A673 (cell line): ENCODE results near the gene S100A7A. TPM values are rescaled to one million over a fixed set of nuclear protein-coding genes. Genes with fewer than 3 reads are reported as not detected.
"Not testable (repeated sequence)": the region's sequence is repeated elsewhere in the genome, so short reads cannot be mapped to it uniquely, and the experiment has no call there.

ENCODE experiments used
- BruUV-seq: library from RNA; stranded (reverse); fragments of 400-500 nt; replicated peaks from 2 replicates; lab custom pipeline; 2021; lab: Mats Ljungman, UMichigan
- CTCF ChIA-PET: fragments of 300-600 bp; sonication (Branson Sonifier 250); formaldehyde crosslinking; loops from one replicate; lab custom pipeline; 2022; ENCODE audit warnings: antibody characterized with exemption; lab: Charles Lee
- POLR2A ChIA-PET: fragments of 300-600 bp; sonication (Branson Sonifier 250); formaldehyde crosslinking; loops from one replicate; lab custom pipeline; 2022; ENCODE audit warnings: antibody characterized with exemption; ENCODE audit not compliant: low non-redundant PET; lab: Charles Lee
- DNase-seq: peaks from one replicate; pipeline ENCODE4 v3.0.0-alpha.2; 2015; ENCODE audit warnings: low spot score
- H3K27ac ChIP-seq: fragments of 200-600 bp; sonication (generic); 2 replicates; pipeline ENCODE4 v1.5.1; 2016; ENCODE audit warnings: mixed run types, low read depth, mild to moderate bottlenecking, mixed read lengths, antibody characterized with exemption, low read length; ENCODE audit not compliant: poor library complexity, severe bottlenecking
- H3K27me3 ChIP-seq: fragments of 200-600 bp; sonication (generic); replicated peaks from 2 replicates; pipeline ENCODE4 v1.6.1; 2017; ENCODE audit warnings: mixed run types, low read depth, mild to moderate bottlenecking, mixed read lengths, antibody characterized with exemption, low read length; ENCODE audit not compliant: insufficient read depth, poor library complexity
- H3K36me3 ChIP-seq: fragments of 200-600 bp; sonication (generic); 2 replicates; pipeline ENCODE4 v1.6.1; 2016; ENCODE audit warnings: mixed run types, mild to moderate bottlenecking, mixed read lengths, antibody characterized with exemption, low read length; ENCODE audit not compliant: insufficient read depth, poor library complexity, severe bottlenecking
- H3K4me1 ChIP-seq: fragments of 200-600 bp; sonication (generic); 2 replicates; pipeline ENCODE4 v1.6.1; 2017; ENCODE audit warnings: mixed run types, mild to moderate bottlenecking, mixed read lengths, antibody characterized with exemption, low read length; ENCODE audit not compliant: insufficient read depth, poor library complexity, severe bottlenecking
- H3K4me3 ChIP-seq: fragments of 200-600 bp; sonication (generic); 2 replicates; pipeline ENCODE4 v1.5.1; 2016; ENCODE audit warnings: low read depth, mixed run types, mild to moderate bottlenecking, mixed read lengths, low read length; ENCODE audit not compliant: poor library complexity, severe bottlenecking
- H3K9me3 ChIP-seq: fragments of 200-600 bp; sonication (generic); 2 replicates; pipeline ENCODE4 v1.6.1; 2016; ENCODE audit warnings: mixed run types, low read depth, mild to moderate bottlenecking, mixed read lengths, antibody characterized with exemption, low read length; ENCODE audit not compliant: poor library complexity, severe bottlenecking
- EZH2 ChIP-seq: fragments of 200-600 bp; sonication (generic); IDR thresholded peaks from 2 replicates; pipeline ENCODE4 v1.6.1; 2017; ENCODE audit warnings: borderline replicate concordance, low read depth, mild to moderate bottlenecking, mixed read lengths, antibody characterized with exemption, low read length; ENCODE audit not compliant: poor library complexity, severe bottlenecking
- intact Hi-C: fragments of 100-400 bp; cut with micrococcal nuclease; formaldehyde crosslinking; loops from one replicate; pipeline ENCODE4 v1.10.0; 2022; ENCODE audit not compliant: unreplicated experiment
- total RNA-seq: library from RNA; stranded (reverse); gene quantifications from 2 replicates; pipeline ENCODE4 v1.2.3, GENCODE V29; 2021
- TF ChIP-seq, protein P1 (sequence below): fragments of 300-800, 200-600 bp; sonication (generic); conservative IDR thresholded peaks from 2 replicates; pipeline ENCODE4 v1.5.1; 2017; ENCODE audit warnings: low read depth, mild to moderate bottlenecking, antibody characterized with exemption, low read length, moderate library complexity, mixed read lengths

Gene S100A7A
- total RNA-seq, 1 experiment from 2014 or later, result not detected

DNA sequence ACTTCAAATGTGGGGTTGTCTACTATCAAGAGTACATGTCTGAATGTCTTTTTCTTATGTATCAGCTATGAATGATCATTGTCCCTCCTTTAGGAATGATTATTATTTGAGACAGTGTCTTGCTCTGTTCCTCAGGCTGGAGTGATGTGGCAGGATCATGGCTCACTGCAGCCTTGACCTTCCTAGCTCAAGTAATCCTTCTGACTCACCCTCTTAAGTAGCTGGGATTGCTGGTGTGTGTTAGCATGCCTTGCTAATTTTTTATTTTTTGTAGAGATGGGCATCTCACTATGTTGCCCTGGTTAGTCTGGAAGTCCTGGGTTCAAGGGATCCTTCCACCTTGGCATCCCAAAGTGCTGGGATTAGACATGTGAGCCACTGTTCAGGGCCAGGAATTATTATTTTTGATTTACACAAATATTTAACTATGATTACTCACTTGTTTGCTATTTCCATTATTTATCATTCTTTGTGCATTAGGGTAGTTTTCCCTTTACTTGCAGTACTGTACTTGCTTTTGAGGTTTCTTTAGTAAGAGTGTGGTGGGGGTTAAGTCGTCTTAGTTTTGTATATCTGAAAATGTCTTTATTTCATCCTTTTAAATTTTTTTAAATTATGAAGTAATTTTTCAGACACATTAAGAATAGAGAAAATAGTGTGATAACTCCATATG is 31.3 kb downstream of the S100A7A start:
- CTCF ChIA-PET, result no interaction called here

DNA sequence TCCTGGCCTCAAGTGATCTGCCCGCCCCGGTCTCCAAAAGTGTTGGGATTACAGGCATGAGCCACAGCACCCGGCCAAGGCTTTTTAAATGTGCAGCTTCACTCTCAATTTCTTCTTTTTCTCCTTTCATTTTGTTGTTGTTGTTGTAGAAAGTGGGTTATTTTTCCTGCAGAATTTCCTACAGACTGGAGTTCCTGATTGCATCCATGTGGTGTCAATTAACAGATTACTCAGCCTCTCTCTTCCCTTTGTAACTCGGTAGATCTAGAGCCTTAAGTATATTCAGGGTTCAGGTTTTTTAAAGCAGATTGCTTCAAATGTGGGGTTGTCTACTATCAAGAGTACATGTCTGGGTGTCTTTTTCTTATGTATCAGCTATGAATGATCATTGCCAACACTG is 32.5 kb downstream of the S100A7A start:
- BruUV-seq, intact Hi-C loops, H3K27ac ChIP-seq, DNase-seq, H3K9me3 ChIP-seq, H3K36me3 ChIP-seq, CTCF ChIA-PET, H3K4me1 ChIP-seq, POLR2A ChIA-PET, H3K4me3 ChIP-seq: not testable (repeated sequence)
- H3K27me3 ChIP-seq, result peaks cover 68% of the 10 kb centered on the region

More for the DNA sequence above, 31.3 kb downstream of the S100A7A start:
- BruUV-seq, result no TSS peak
- Histone ChIP-seq H3K27me3 (peaks cover 69% of the 10 kb centered on the region), H3K4me3 (no peak overlapping the region), H3K27ac (no peak overlapping the region), H3K36me3 (no peaks in the 10 kb centered on the region), H3K9me3 (no peaks in the 10 kb centered on the region), H3K4me1 (no peaks in the 10 kb centered on the region)
- DNase-seq, result no peak
- intact Hi-C loops, result no loop called here
- TF ChIP-seq EZH2, result no peak
- TF ChIP-seq, protein P1, sequence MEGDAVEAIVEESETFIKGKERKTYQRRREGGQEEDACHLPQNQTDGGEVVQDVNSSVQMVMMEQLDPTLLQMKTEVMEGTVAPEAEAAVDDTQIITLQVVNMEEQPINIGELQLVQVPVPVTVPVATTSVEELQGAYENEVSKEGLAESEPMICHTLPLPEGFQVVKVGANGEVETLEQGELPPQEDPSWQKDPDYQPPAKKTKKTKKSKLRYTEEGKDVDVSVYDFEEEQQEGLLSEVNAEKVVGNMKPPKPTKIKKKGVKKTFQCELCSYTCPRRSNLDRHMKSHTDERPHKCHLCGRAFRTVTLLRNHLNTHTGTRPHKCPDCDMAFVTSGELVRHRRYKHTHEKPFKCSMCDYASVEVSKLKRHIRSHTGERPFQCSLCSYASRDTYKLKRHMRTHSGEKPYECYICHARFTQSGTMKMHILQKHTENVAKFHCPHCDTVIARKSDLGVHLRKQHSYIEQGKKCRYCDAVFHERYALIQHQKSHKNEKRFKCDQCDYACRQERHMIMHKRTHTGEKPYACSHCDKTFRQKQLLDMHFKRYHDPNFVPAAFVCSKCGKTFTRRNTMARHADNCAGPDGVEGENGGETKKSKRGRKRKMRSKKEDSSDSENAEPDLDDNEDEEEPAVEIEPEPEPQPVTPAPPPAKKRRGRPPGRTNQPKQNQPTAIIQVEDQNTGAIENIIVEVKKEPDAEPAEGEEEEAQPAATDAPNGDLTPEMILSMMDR, result no peak
- POLR2A ChIA-PET, result no interaction called here

DNA sequence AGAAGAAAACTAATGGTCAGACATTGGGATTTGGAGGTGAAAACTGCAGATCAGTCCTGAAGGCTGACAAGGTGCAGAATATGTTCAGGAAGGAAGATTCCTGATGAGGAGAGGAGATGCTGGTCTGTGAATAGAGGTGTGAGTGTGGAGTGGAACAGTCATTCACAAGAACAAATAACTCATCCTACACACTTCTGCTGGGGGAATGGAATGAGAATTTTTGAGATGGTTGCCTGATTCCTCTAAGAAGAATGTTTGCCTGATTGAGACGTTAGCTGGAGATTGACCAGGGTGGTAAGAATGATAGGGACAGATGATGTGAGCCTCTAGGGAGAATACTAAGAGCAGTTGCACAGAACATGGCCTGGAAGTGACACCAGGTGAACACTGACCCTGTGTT is 40.1 kb downstream of the S100A7A start:
- TF ChIP-seq EZH2, result no peak
- TF ChIP-seq, protein P1, result no peak
- ChIA-PET CTCF (no interaction called here), POLR2A (no interaction called here)
- BruUV-seq, result no TSS peak
- Histone ChIP-seq H3K4me3 (no peak overlapping the region), H3K27ac (no peak overlapping the region), H3K36me3 (no peaks in the 10 kb centered on the region), H3K9me3 (no peaks in the 10 kb centered on the region), H3K27me3 (peaks cover 52% of the 10 kb centered on the region), H3K4me1 (no peaks in the 10 kb centered on the region)
- intact Hi-C loops, result no loop called here
- DNase-seq, result no peak

DNA sequence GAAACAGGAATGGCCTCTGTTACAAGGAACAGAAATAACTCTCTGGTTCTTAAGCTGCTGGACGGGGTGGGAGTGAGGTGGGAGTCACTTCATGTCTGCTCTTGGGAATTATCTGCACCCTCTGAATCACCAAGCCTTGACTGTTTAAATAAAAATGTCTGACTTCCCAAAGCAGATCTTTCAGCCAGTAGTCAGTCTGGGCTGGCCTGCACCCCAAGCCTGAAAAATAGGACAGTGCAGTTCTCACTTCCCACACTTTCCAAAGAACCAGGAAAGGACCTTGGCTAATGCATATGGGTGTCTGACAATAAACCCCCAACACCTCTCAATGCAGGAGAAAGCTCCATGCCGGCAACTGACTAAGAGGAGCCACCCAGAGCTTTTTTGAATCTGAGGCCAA is 43.3 kb downstream of the S100A7A start:
- Histone ChIP-seq H3K4me1 (no peaks in the 10 kb centered on the region), H3K4me3 (no peak overlapping the region), H3K9me3 (no peaks in the 10 kb centered on the region), H3K27me3 (peaks cover 81% of the 10 kb centered on the region), H3K36me3 (no peaks in the 10 kb centered on the region), H3K27ac (no peak overlapping the region)
- CTCF ChIA-PET, result interaction anchor here (0.6 kb wide), 1 partner anchor 197 kb away, joined by 4 read pairs; no protein-coding TSS in a partner anchor
- no peak for DNase-seq
- intact Hi-C loops, result no loop called here
- no TSS peak for BruUV-seq
- POLR2A ChIA-PET, result no interaction called here
- TF ChIP-seq, protein P1, result no peak
- no peak for TF ChIP-seq EZH2
